DMS153 treated with DMSO at 0.1 percent for 48 hours (cell line): ENCODE results near the gene CLCA2.

ENCODE experiments used
- DNase-seq: peaks from one replicate; lab custom pipeline; 2025; ENCODE audit not compliant: unreplicated experiment; lab: John Stamatoyannopoulos, UW

CLCA2 gene

GRCh38 chr1:86423873-86424272 lies at the start of gene CLCA2:
TSS of gene CLCA2 (plus strand) at chr1:86424171. CDS start at chr1:86424248, 77 bp downstream.
- DNase-seq: no peak

GRCh38 chr1:86375688-86376087 lies 48.3 kb upstream of the CLCA2 start:
- no peak for DNase-seq

- DNase-seq: no peak
Observed at GRCh38 chr1:86377341-86377740, 46.6 kb upstream of the CLCA2 start.

GRCh38 chr1:86378813-86379212 lies 45.2 kb upstream of the CLCA2 start:
- no peak for DNase-seq

GRCh38 chr1:86380257-86380861 lies 43.6 kb upstream of the CLCA2 start:
- peak; percentile 66 for DNase-seq

- no peak for DNase-seq
Observed at GRCh38 chr1:86381223-86381622, 42.7 kb upstream of the CLCA2 start.

- no peak for DNase-seq
Observed at GRCh38 chr1:86382878-86383277, 41.1 kb upstream of the CLCA2 start.

- DNase-seq: no peak
Observed at GRCh38 chr1:86387916-86388627, 35.9 kb upstream of the CLCA2 start.

GRCh38 chr1:86388777-86389176 lies 35.2 kb upstream of the CLCA2 start:
- no peak for DNase-seq

GRCh38 chr1:86389307-86389706 lies 34.7 kb upstream of the CLCA2 start:
- no peak for DNase-seq

GRCh38 chr1:86394416-86394815 lies 29.6 kb upstream of the CLCA2 start:
- no peak for DNase-seq

- peak; percentile 83 for DNase-seq
Observed at GRCh38 chr1:86395751-86396497, 28.0 kb upstream of the CLCA2 start, which contains the start of gene ODF2L. TSS of gene ODF2L (minus strand) at chr1:86396323. CDS start at chr1:86387027, 9,296 bp downstream.

GRCh38 chr1:86396498-86396890 lies 27.5 kb upstream of the CLCA2 start:
- DNase-seq: no peak

GRCh38 chr1:86409416-86410021 lies 14.5 kb upstream of the CLCA2 start:
- DNase-seq: no peak

GRCh38 chr1:86410879-86411278 lies 13.1 kb upstream of the CLCA2 start:
- DNase-seq: no peak

GRCh38 chr1:86416343-86416742 lies 7.6 kb upstream of the CLCA2 start:
- peak; percentile 13 for DNase-seq

- no peak for DNase-seq
Observed at GRCh38 chr1:86419277-86419903, 4.6 kb upstream of the CLCA2 start.

- DNase-seq: no peak
Observed at GRCh38 chr1:86421601-86422280, 2.2 kb upstream of the CLCA2 start.

- DNase-seq: no peak
Observed at GRCh38 chr1:86423473-86423872, 498 bp upstream of the CLCA2 start.

GRCh38 chr1:86429122-86429725 lies 5.3 kb downstream of the CLCA2 start:
- no peak for DNase-seq
